Activated CD4-positive, CD25-positive, alpha-beta regulatory T cell treated with anti-CD3 and anti-CD28 coated beads, Interleukin-2, amount 50 U/mL, for 72 hours (primary cell): ENCODE measurements around the gene DNM1L.
"Not testable (repeated sequence)": the region's sequence is repeated elsewhere in the genome, so short reads cannot be mapped to it uniquely, and the experiment has no call there.

ENCODE experiments used
- DNase-seq: peaks from one replicate; pipeline ENCODE4 v3.0.0; 2021

DNM1L gene

GRCh38 chr12:32698285-32698684, 19.2 kb downstream of the DNM1L start:
- DNase-seq: no peak

DNA sequence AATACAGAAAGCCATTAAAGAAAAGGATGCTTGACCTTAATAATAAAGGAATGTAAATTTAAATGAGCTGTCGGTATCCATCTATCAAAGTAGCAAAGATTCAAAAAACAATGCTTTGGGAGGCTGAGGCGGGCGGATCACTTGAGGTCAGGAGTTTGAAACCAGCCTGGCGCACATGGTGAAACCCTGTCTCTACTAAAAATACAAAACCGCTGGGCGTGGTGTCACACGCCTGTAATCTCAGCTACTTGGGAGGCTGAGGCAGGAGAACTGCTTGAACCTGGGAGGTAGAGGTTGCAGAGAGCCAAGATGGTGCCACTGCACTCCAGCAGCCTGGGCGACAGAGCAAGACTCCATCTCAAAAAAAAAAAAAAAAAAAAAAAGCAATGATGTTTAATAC, 20.3 kb downstream of the DNM1L start:
- DNase-seq: not testable (repeated sequence)

DNA sequence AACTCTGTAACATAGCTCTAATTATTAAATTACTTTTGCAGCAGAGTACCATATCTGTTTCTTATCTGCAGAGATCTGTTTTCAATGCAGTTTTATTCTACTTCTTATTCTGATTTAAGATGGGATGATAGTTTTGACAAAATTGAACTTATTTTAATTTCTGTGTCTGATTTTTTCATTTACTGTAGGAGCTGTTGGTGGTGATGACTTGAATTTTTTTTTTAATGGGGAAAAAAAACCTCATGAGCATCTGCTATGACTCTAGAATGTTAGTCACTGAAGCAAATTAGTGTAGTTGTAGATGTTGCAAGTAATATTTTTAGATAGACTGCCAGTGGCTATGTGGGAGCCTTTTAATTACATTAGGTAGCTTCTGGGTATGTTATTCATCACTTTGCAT, 23.4 kb downstream of the DNM1L start:
- DNase-seq: no peak

DNA sequence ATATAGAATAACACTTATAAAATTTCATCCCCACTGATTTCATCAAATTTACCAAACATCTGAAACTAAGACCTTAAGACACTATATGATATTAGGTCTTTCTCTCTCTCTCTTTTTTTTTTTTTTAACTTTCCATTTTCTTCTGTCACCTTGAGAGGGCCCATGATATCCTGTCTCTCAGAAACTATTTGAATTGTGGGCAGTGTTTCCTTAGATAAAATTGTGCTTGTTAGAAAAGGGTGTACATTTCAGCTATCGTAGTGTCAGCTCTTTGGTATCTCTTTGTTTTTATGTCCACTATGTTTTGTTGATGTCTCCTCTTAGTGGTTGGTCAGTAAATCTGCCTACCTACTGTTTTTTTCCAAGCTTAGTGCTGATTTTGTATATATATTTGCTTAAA, 23.8 kb downstream of the DNM1L start:
- DNase-seq: no peak

- DNase-seq: no peak
Measured at GRCh38 chr12:32705783-32706182, 26.7 kb downstream of the DNM1L start.

DNA sequence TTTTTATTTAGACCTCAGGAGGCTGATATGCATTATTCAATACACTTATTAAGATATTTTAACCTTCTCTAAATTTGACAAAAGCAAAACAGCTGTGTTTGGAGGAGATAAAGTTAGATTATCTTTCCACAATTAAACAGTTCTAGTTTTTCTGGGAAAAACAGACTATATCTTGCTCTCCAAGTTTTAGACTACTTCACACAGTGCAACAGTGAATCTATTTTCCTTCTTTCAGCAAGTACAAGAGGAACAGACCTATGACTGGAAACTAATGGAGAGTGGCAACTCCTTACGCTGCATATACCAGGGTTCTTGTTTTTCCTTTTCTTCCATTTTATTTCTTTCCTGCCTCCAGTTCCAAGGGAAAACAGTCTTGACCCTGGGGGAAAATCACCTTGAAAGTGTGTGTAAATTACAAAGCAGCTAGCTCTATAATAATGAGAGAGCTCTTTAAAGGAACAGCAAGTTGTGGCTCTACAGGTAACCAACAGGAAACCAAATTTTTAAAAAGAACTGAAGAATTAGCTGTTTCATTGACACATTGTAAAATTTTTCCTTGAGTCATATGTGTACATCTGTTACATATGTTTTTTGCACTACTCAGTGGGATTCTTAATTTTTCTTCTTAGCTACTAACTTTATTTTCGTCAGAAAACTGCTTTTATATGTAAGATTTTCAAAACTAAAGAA, 27.4 kb downstream of the DNM1L start:
- DNase-seq: no peak

- DNase-seq: no peak
Measured at GRCh38 chr12:32708926-32709325, 29.8 kb downstream of the DNM1L start.

DNA sequence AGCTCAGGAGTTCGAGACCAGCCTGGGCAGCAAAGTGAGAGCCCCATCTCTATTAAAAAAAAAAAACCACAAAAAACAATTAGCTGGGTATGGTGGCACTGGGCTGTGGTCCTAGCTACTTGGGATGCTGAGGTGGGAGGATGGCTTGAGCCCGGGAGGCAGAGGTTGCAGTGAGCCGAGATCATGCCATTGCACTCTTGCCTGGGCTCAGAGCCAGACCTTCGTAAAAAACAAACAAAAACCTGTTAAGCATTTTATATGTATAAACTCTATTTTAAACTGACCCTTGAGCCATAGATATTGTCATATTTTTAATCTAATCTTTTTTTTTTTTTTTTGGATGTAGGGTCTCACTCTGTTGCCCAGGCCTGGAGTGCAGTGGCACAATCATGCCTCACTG, 35.7 kb downstream of the DNM1L start:
- no peak for DNase-seq

- no peak for DNase-seq
Measured at GRCh38 chr12:32718926-32719325, 39.8 kb downstream of the DNM1L start.

DNA sequence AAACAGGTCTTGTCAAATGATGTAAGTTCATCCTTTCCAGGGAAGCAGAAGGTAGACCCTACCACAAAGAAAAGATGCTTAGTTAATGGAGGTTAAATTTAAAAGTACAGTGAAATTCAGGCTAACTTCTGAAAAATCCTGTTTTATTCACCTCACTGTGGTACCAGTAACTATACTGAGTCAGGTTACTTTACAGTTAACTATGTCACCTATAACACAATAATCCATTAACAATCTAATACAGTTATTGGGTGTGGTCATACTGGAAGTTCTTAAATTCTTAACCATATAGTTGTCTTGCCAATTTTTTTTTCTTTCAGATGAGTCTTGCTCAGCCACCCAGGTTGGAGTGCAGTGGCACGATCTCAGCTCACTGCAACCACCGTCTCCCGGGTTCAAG, 46.2 kb downstream of the DNM1L start:
- DNase-seq: not testable (repeated sequence)

GRCh38 chr12:32726286-32726685, 47.2 kb downstream of the DNM1L start:
- no peak for DNase-seq

- no peak for DNase-seq
Measured at GRCh38 chr12:32727237-32727636, 48.1 kb downstream of the DNM1L start.

- no peak for DNase-seq
Measured at GRCh38 chr12:32734952-32735351, 55.9 kb downstream of the DNM1L start.

DNA sequence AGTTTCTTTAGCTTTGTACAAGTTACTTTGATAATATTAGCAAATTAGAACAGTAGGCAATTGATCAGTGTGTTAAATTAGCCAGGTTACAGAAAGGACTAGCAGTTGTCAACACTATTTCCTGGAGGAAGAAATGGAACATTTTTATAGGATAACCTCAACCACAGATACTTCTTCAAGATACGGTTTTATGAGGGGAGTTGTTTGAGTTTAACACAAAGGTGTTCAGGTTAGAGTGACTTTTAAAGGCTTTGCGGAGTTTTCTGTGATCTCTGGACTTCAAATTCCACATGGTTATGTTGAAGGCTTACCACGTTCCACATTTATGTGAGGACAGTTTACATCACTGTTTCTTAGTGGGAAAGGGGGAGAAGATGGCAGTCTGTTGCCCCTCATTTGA, 57.3 kb downstream of the DNM1L start:
- no peak for DNase-seq

DNA sequence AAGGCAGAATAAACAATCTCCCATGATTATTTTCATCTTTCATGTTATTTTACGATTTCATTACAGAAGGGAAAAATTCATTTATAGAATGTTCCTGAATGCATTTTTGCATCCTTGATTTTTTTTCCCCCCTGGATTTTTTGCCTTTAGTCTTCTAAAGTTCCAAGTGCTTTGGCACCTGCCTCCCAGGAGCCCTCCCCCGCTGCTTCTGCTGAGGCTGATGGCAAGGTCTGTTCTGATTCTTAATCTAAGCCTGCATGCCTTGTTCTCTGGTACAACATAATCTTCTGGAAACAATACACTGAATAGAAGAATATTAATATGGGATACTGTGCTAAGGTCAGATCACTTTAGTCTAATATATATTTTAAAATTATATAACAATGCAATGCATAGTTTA, 58.6 kb downstream of the DNM1L start:
- DNase-seq: no peak

DNA sequence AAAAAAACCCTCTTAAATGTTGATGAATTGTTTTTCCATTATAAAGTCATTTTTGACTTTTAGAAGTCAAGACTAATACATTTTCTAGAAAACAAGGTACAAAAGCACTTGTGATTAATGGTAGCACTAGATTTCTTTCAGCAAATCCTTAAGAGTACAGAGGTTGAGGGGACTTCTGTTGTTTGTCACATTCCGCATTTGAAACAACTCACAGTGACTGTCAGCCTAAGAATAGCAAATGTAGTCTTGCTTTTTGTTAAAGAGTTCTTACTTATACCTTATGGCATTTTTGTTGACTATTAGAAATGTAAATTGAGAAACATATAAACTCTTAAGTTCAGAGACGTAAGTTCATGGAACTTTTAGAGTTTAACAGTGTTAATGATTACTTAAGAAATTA, 60.2 kb downstream of the DNM1L start:
- no peak for DNase-seq

DNA sequence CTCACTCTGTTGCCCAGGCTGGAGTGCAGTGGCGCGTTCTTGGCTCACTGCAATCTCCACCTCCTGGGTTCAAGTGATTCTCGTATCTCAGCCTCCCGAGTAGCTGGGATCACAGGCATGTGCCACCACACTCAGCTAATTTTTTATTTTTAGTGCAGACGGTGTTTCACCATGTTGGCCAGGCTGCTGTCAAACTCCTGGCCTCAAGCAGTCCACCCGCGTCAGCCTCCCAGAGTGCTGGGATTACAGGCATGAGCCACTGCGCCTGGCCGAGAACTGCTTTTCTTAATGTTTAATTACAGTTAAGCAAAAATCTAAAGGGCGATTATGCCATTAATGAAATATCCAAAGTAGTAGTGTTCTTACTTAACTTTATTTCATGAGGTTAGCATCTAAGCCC, 63.0 kb downstream of the DNM1L start:
- DNase-seq: no peak

DNA sequence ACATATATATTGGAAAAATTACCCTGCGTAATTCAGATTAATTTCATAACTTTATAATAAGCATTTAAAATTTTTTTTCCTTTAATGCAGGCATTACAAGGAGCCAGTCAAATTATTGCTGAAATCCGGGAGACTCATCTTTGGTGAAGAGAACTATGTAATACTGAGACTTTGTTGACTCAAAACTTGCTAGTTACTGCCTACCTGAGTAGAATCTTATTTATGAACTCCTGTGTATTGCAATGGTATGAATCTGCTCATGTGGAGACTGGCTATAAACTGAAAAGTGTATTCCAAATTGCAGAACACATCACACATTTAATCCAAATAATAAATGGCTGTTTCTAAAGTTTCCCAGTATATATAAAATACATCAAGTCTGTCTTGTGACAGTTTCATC, 64.2 kb downstream of the DNM1L start:
- no peak for DNase-seq

DNA sequence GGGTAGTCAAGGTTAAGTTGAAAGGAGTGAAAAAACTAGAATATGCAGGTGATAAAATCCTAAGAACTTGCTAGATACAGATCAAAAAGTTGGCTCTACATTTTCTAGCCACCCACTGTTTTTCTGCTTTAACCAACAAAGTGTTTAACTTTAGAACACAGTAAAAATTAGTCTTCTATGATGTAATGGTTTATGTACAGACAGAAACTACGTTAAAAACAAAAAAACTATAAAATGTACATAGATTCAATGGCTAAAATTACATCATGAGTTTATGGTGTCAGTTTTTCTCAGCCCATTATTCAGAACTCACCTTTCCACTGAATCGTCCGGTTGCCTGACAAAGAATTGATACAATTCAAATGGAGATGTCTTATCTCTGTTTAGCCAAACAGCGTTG, 74.5 kb downstream of the DNM1L start:
- DNase-seq: no peak

- DNase-seq: no peak
Measured at GRCh38 chr12:32754111-32754510, 75.0 kb downstream of the DNM1L start.

DNA sequence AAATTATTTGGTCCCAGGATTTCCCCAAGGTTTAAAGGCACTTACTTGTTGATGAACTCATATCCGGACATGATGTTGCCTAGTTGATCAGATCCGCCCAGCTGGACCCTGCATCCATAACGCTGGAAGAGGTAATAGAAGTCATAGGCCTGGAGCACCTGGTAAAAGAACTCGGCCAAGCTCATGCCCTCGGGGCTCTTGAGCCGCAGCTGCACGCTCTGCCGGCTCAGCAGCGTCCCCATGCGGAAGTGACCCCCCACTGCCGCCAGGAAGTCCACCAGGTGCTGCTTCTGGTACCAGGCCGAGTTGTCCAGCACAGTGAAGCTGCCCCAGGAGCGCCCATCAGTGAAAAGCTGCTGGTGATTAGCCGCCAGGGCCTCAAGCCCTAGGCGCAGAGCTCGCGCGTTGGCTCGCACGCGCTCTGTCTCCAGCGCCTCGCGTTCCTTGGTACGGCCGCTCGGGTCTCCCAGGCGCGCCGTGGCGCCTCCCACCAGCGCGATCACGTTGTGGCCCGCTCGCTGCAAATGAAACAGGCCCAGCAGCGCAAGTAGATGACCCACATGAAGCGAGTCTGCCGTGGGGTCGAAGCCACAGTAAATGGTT, 76.1 kb downstream of the DNM1L start:
- peak; percentile 80 for DNase-seq

DNA sequence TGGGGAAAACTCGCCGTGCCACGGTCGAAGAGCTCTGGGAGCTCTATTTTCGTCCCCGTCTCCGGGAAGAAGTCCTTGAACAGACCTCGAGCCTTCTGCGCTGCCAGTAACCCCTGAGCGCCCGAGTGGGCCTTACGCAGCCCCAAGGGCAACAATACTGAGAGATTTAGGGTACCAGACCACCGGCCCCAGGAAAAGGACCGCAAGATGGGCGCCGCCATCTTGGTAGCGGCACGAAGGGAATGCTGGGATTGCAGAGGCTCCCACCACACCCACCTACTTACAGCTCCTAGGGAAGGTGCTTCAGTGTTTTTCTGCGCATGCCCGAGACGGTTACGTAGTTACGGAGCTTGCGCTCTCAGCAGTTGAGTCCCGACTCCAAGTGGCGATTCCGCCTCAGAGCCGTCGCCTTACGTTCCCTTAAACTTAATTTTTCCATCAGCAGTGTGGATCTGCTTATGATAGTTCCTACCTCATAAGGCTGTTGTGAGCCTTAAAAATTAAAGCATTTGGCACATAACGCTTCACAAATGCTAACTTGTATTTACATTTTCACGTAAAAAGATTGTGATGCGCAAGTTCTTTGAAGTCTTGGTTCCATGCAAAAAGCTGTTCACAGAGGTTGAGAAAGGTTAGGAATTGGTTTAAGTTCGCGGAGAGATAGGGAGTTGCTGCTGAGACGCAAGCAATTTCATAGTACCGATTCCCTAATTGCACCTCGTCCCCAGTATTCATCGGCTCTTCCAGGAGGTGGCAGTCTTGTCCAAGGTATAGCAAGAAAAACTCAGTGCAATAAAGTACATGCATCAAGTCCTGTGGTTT, 76.8 kb downstream of the DNM1L start, which contains the start of gene YARS2:
TSS of gene YARS2 (minus strand) at position 244 of the 822 bp plus-strand sequence. CDS start at position 221, 23 bp downstream.
- peak; percentile 84 for DNase-seq

- DNase-seq: no peak
Measured at GRCh38 chr12:32756476-32757066, 77.5 kb downstream of the DNM1L start.

GRCh38 chr12:32757157-32757556, 78.1 kb downstream of the DNM1L start:
- DNase-seq: no peak
